OCI-LY1 (cell line): Measurements from ENCODE around the gene CRADD.

Experiments used
- H2AFZ ChIP-seq: fragments of 200-600 bp; sonication (generic), shearing (Covaris generic); 2 replicates; pipeline ENCODE4 v1.6.0; 2014; ENCODE audit warnings: antibody characterized with exemption, mild to moderate bottlenecking, low read length
- H3F3A ChIP-seq: fragments of 200-600 bp; sonication (generic), shearing (Covaris generic); 2 replicates; pipeline ENCODE4 v1.6.0; 2014; ENCODE audit warnings: mild to moderate bottlenecking, antibody characterized with exemption, low read length, moderate library complexity; ENCODE audit not compliant: insufficient read depth
- H3K27ac ChIP-seq: fragments of 200-600 bp; sonication (generic); 2 replicates; pipeline ENCODE4 v1.5.1; 2014; ENCODE audit warnings: low read length, mixed run types, mild to moderate bottlenecking, low read depth; ENCODE audit not compliant: poor library complexity, severe bottlenecking
- H3K27me3 ChIP-seq: fragments of 200-600 bp; sonication (generic); 2 replicates; pipeline ENCODE4 v1.6.0; 2014; ENCODE audit warnings: antibody characterized with exemption, mild to moderate bottlenecking, low read length, moderate library complexity; ENCODE audit not compliant: insufficient read depth
- H3K36me3 ChIP-seq: fragments of 200-600 bp; sonication (generic); 2 replicates; pipeline ENCODE4 v1.6.1; 2014; ENCODE audit warnings: mild to moderate bottlenecking, antibody characterized with exemption, low read length, moderate library complexity, mixed read lengths; ENCODE audit not compliant: insufficient read depth
- H3K4me1 ChIP-seq: fragments of 200-600 bp; sonication (generic); 2 replicates; pipeline ENCODE4 v1.5.1; 2014; ENCODE audit warnings: mild to moderate bottlenecking, low read length, moderate library complexity; ENCODE audit not compliant: insufficient read depth, severe bottlenecking
- H3K4me2 ChIP-seq: fragments of 200-600 bp; sonication (generic), shearing (Covaris generic); 2 replicates; pipeline ENCODE4 v1.6.1; 2014; ENCODE audit warnings: low read length
- H3K4me3 ChIP-seq: fragments of 200-600 bp; sonication (generic); 2 replicates; pipeline ENCODE4 v1.5.1; 2014; ENCODE audit warnings: low read length, low read depth, mild to moderate bottlenecking, mixed read lengths; ENCODE audit not compliant: poor library complexity, severe bottlenecking
- H3K79me2 ChIP-seq: fragments of 200-600 bp; shearing (Covaris generic); 2 replicates; pipeline ENCODE4 v1.6.1; 2016; ENCODE audit warnings: mixed run types, low read length, mixed read lengths; ENCODE audit not compliant: insufficient read depth
- H3K9ac ChIP-seq: fragments of 200-600 bp; sonication (generic), shearing (Covaris generic); 2 replicates; pipeline ENCODE4 v1.6.1; 2014; ENCODE audit warnings: mild to moderate bottlenecking, low read length, mixed read lengths
- H3K9me2 ChIP-seq: fragments of 200-600 bp; sonication (generic), shearing (Covaris generic); 2 replicates; pipeline ENCODE4 v1.6.1; 2014; ENCODE audit warnings: low read depth, mild to moderate bottlenecking, low read length, mixed read lengths
- H3K9me3 ChIP-seq: fragments of 200-600 bp; shearing (Covaris generic); 2 replicates; pipeline ENCODE4 v1.6.1; 2014; ENCODE audit warnings: low read length, mixed read lengths
- H4K20me1 ChIP-seq: fragments of 200-600 bp; sonication (generic), shearing (Covaris generic); 2 replicates; pipeline ENCODE4 v1.6.0; 2016; ENCODE audit warnings: mild to moderate bottlenecking, low read length; ENCODE audit not compliant: insufficient read depth
- EZH2 ChIP-seq: fragments of 200-600 bp; sonication (generic), shearing (Covaris generic); IDR thresholded peaks from 2 replicates; pipeline ENCODE4 v1.8.0; 2017; ENCODE audit warnings: borderline replicate concordance, mixed run types, mild to moderate bottlenecking, antibody characterized with exemption, low read length, moderate library complexity, mixed read lengths
- TF ChIP-seq, protein P1 (sequence below): fragments of 200-600 bp; sonication (generic), shearing (Covaris generic); IDR thresholded peaks from 2 replicates; pipeline ENCODE4 v1.5.1; 2017; ENCODE audit warnings: mild to moderate bottlenecking, antibody characterized with exemption, low read length, moderate library complexity, mixed read lengths

Gene CRADD

DNA sequence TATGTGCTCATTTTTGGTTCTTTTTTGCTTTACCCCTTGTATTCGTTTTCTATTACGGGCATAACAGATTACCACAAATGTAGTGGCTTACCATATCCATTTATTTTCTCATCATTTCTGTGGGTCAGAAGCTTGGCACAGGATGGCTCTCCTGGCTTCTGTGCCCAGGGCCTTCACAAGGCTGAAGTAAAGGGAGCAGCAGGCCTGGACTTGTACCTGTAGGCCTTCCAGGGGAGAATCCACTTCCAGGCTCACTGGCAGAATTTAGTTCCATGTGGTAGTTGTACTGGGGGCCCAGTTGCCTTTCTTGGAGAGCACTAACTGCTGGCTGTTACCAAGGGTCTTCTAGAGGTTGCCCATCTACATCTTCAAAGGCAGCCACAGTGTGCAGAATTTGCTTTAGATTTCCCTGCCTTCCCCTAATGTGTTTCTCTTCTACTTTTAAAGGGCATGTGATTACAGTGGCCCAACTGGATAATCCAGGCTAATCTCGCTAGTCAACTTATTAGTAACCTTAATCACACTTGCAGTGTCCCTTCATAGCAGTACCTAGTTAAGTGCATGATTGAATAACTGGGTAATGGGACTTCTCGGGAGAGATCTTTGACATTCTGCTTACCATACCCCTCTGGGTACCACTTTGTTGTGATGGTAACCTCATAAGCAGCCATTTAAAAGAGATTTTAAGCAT lies 67.0 kb downstream of the CRADD start:
- no peak overlapping the region for H3K4me2 ChIP-seq
- H3K27me3 ChIP-seq = no peaks in the 10 kb centered on the region; the same call in 1 of the 2 replicates
- peaks cover 9% of the 10 kb centered on the region for H3K4me1 ChIP-seq
- H3K27ac ChIP-seq = no peak overlapping the region
- H3K36me3 ChIP-seq = no peaks in the 10 kb centered on the region
- H3F3A ChIP-seq = no peaks in the 10 kb centered on the region
- 0 out of 2 replicates have a peak, but pooled peaks cover 4% of the 10 kb centered on the region for H4K20me1 ChIP-seq
- H2AFZ ChIP-seq = no peak overlapping the region
- H3K79me2 ChIP-seq = no peaks in the 10 kb centered on the region
- TF ChIP-seq, protein P1, sequence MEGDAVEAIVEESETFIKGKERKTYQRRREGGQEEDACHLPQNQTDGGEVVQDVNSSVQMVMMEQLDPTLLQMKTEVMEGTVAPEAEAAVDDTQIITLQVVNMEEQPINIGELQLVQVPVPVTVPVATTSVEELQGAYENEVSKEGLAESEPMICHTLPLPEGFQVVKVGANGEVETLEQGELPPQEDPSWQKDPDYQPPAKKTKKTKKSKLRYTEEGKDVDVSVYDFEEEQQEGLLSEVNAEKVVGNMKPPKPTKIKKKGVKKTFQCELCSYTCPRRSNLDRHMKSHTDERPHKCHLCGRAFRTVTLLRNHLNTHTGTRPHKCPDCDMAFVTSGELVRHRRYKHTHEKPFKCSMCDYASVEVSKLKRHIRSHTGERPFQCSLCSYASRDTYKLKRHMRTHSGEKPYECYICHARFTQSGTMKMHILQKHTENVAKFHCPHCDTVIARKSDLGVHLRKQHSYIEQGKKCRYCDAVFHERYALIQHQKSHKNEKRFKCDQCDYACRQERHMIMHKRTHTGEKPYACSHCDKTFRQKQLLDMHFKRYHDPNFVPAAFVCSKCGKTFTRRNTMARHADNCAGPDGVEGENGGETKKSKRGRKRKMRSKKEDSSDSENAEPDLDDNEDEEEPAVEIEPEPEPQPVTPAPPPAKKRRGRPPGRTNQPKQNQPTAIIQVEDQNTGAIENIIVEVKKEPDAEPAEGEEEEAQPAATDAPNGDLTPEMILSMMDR = no peak
- TF ChIP-seq EZH2 = no peak
- H3K9me3 ChIP-seq = no peaks in the 10 kb centered on the region
- no peak overlapping the region for H3K4me3 ChIP-seq
- H3K9ac ChIP-seq = no peak overlapping the region
- no peaks in the 10 kb centered on the region for H3K9me2 ChIP-seq

DNA sequence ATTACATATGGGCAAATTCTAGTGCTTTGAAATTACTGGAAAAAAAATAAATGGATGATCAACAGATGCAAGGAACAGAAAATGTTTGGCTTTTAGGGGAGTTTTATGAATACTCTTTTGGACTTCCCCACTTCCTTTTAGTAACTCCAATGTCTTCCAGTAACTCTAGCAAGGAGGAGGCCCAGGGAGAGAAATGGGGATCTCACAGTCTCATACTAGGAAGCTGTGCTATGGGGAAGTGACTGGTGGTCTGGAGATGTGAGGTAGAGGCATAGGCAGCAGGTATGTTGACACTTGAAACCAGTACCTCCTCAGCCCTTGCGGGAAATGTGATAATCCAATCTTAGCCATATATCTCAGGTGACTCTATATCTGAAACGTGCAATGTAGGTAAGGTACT lies 68.1 kb downstream of the CRADD start:
- no peak overlapping the region for H3K27ac ChIP-seq
- no peak overlapping the region for H3K4me2 ChIP-seq
- peaks cover 9% of the 10 kb centered on the region for H3K4me1 ChIP-seq
- H3F3A ChIP-seq = no peaks in the 10 kb centered on the region
- no peak overlapping the region for H3K9ac ChIP-seq
- no peak overlapping the region for H2AFZ ChIP-seq
- H4K20me1 ChIP-seq = no peaks in the 10 kb centered on the region
- H3K79me2 ChIP-seq = no peaks in the 10 kb centered on the region
- no peaks in the 10 kb centered on the region for H3K9me2 ChIP-seq
- H3K9me3 ChIP-seq = no peaks in the 10 kb centered on the region
- H3K36me3 ChIP-seq = no peaks in the 10 kb centered on the region
- H3K4me3 ChIP-seq = no peak overlapping the region
- H3K27me3 ChIP-seq = no peaks in the 10 kb centered on the region; the same call in 1 of the 2 replicates
- TF ChIP-seq, protein P1 = no peak
- TF ChIP-seq EZH2 = no peak

DNA sequence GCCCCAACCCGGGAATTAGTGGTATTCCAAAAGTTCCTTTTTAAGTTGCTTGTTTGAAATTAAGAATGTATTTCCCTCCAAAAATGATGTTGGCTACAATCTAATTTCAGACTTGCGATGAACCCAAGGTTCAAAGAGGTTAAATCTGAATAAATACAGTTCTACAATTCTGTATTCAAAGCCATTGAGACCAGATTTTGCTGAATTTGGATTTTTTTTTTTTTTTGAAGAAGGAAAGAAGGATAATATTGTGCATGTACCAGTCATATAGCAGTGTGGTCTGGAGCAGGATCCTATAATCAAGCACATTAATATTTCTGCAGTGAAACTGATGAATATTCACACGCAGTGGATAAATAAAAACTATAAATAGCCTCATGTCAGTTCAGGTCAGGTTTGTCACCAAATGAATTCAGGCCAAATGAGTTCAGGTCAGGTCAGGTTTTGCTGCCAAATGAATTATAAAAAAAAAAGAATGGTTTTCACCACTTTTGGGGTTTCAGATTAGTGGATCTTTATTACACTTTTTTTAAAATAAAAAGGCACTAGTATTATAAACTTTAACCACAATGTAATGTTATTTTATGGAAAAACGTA lies 69.5 kb downstream of the CRADD start:
- Histone ChIP-seq H3K4me1 (peaks cover 9% of the 10 kb centered on the region), H4K20me1 (no peaks in the 10 kb centered on the region), H3K9ac (no peak overlapping the region), H3K9me2 (no peaks in the 10 kb centered on the region), H3F3A (no peaks in the 10 kb centered on the region), H3K9me3 (no peaks in the 10 kb centered on the region), H3K4me3 (no peak overlapping the region), H3K79me2 (no peaks in the 10 kb centered on the region), H3K27me3 (no peaks in the 10 kb centered on the region; the same call in 1 of the 2 replicates), H3K27ac (no peak overlapping the region), H2AFZ (no peak overlapping the region), H3K4me2 (no peak overlapping the region), H3K36me3 (no peaks in the 10 kb centered on the region)
- no peak for TF ChIP-seq EZH2
- TF ChIP-seq, protein P1 = no peak
